PC-3 (cell line): ENCODE measurements around the gene KLKB1. TPM values are rescaled to one million over a fixed set of nuclear protein-coding genes. Genes with fewer than 3 reads are reported as not detected.

Experiments used
- ATAC-seq: fragments of 200-7000 bp; cut with Tn5 transposase; 2 replicates; pipeline ENCODE4 v1.9.1; 2020; ENCODE audit warnings: mild to moderate bottlenecking, moderate library complexity
- BruUV-seq: library from RNA; stranded (reverse); fragments of 400-500 nt; replicated peaks from 2 replicates; lab custom pipeline; 2021; lab: Mats Ljungman, UMichigan
- CTCF ChIA-PET: fragments of 300-600 bp; sonication (Branson Sonifier 250); formaldehyde crosslinking; loops from one replicate; lab custom pipeline; 2022; ENCODE audit warnings: antibody characterized with exemption; lab: Charles Lee
- POLR2A ChIA-PET: fragments of 300-600 bp; sonication (Branson Sonifier 250); formaldehyde crosslinking; loops from one replicate; lab custom pipeline; 2022; ENCODE audit warnings: antibody characterized with exemption; ENCODE audit not compliant: unreplicated experiment; lab: Charles Lee
- DNase-seq: peaks from one replicate; pipeline ENCODE4 v3.0.0-alpha.2; 2015
- H2AFZ ChIP-seq: fragments of 300-600 bp; sonication (generic); 2 replicates; pipeline ENCODE4 v1.6.0; 2016; ENCODE audit warnings: antibody characterized with exemption, low read length
- H3F3A ChIP-seq: fragments of 300-600 bp; sonication (generic); one replicate; pipeline ENCODE4 v1.6.0; 2017; ENCODE audit warnings: antibody characterized with exemption, low read length, control low read depth, mild to moderate bottlenecking; ENCODE audit not compliant: unreplicated experiment
- H3K27ac ChIP-seq: fragments of 300-600 bp; sonication (generic); 2 replicates; pipeline ENCODE4 v1.5.1; 2016; ENCODE audit warnings: mild to moderate bottlenecking, low read length
- H3K27me3 ChIP-seq: fragments of 300-600 bp; sonication (generic); 2 replicates; pipeline ENCODE4 v1.6.1; 2016; ENCODE audit warnings: low read length, mixed read lengths
- H3K36me3 ChIP-seq: fragments of 300-600 bp; sonication (generic); 2 replicates; pipeline ENCODE4 v1.6.1; 2016; ENCODE audit warnings: low read depth, mixed run types, low read length, mixed read lengths
- H3K4me1 ChIP-seq: fragments of 300-600 bp; sonication (generic); 2 replicates; pipeline ENCODE4 v1.5.1; 2016; ENCODE audit warnings: low read length; ENCODE audit not compliant: insufficient read depth
- H3K4me2 ChIP-seq: fragments of 300-600 bp; sonication (generic); 2 replicates; pipeline ENCODE4 v1.6.0; 2016; ENCODE audit warnings: low read length
- H3K4me3 ChIP-seq: fragments of 300-600 bp; sonication (generic); 2 replicates; pipeline ENCODE4 v1.5.1; 2016; ENCODE audit warnings: mild to moderate bottlenecking, low read length, mixed read lengths
- H3K79me2 ChIP-seq: fragments of 300-600 bp; sonication (generic); 2 replicates; pipeline ENCODE4 v1.6.1; 2017; ENCODE audit warnings: low read length, mixed read lengths
- H3K9ac ChIP-seq: fragments of 300-600 bp; sonication (generic); 2 replicates; pipeline ENCODE4 v1.6.0; 2016; ENCODE audit warnings: mild to moderate bottlenecking, low read length
- H3K9me2 ChIP-seq: fragments of 300-600 bp; sonication (generic); replicated peaks from 2 replicates; pipeline ENCODE4 v1.6.1; 2016; ENCODE audit warnings: mixed run types, low read length, mixed read lengths
- H3K9me3 ChIP-seq: fragments of 300-600 bp; sonication (generic); 2 replicates; pipeline ENCODE4 v1.6.1; 2016; ENCODE audit warnings: low read length, mixed read lengths
- H4K20me1 ChIP-seq: fragments of 300-600 bp; sonication (generic); 2 replicates; pipeline ENCODE4 v1.6.1; 2016; ENCODE audit warnings: low read length, mixed read lengths
- EZH2 ChIP-seq: fragments of 300-600 bp; sonication (generic); IDR thresholded peaks from one replicate; pipeline ENCODE4 v1.6.1; 2017; ENCODE audit warnings: antibody characterized with exemption, mild to moderate bottlenecking, low read length; ENCODE audit not compliant: unreplicated experiment
- EZH2phosphoT487 ChIP-seq: fragments of 300-600 bp; sonication (generic); IDR thresholded peaks from 2 replicates; pipeline ENCODE4 v1.6.1; 2018; ENCODE audit warnings: mild to moderate bottlenecking, antibody characterized with exemption, low read length, borderline replicate concordance
- intact Hi-C: fragments of 100-400 bp; cut with micrococcal nuclease; formaldehyde crosslinking; loops from 2 replicates; pipeline ENCODE4 v1.9.0; 2023
- total RNA-seq: library from RNA; depleted of rRNA; stranded (reverse); fragments of >200 nt; gene quantifications from 2 replicates; pipeline ENCODE4 v1.2.3, GENCODE V29; 2014
- TF ChIP-seq, protein P1 (sequence below): fragments of 300-600 bp; sonication (generic); conservative IDR thresholded peaks from 2 replicates; pipeline ENCODE4 v1.5.1; 2017; ENCODE audit warnings: antibody characterized with exemption, low read depth, mild to moderate bottlenecking, low read length

The KLKB1 gene
- total RNA-seq, 1 experiment from 2014 or later, result not detected

DNA sequence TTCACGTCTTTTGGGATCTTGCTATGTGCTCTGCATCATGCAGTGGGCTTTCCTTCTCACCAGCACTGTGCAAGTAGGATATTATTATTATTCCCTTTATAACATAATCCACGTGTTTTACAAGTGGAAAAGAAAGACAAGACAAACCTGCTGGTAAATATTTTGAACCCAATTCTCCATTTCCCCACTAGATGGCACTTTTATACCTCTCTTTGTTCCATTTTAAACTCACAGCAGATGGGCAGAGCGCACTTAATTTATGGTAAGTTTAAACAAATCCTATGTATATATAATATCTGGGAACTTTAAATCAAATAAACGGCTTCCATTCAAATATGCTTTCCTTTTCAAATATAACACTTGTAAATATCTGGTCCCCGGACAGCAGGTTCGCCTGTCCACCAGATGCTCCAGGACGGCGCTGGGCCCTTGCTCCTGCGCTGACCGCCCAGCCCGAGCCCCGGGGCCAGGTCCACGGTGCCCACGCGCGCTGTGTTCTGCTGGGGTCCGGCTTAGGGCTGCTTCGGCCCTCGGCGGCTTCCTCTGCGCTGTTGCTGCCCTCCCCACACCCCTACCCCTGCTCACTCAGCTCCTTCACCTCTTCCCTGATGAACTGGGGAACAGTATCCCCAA is 69.8 kb downstream of the KLKB1 start:
- peak; percentile 64 for DNase-seq
- peaks cover 26% of the 10 kb centered on the region for H3K27me3 ChIP-seq
- H3K36me3 ChIP-seq, result no peaks in the 10 kb centered on the region
- no peak overlapping the region for H3K4me3 ChIP-seq
- H3K27ac ChIP-seq, result no peak overlapping the region
- no TSS peak for BruUV-seq
- no peak overlapping the region for H2AFZ ChIP-seq
- peak; percentile 27; the same call in 1 of the 2 replicates for ATAC-seq
- H3K79me2 ChIP-seq, result no peaks in the 10 kb centered on the region
- no peak overlapping the region for H3K9ac ChIP-seq
- intact Hi-C loops, result loop anchor here (1.0 kb wide), 1 partner anchor 290 kb away; no protein-coding TSS in a partner anchor
- POLR2A ChIA-PET, result no interaction called here
- H3F3A ChIP-seq, result no peaks in the 10 kb centered on the region
- no peaks in the 10 kb centered on the region for H3K9me3 ChIP-seq
- H3K4me1 ChIP-seq, result no peaks in the 10 kb centered on the region
- CTCF ChIA-PET, result no interaction called here
- no peaks in the 10 kb centered on the region for H3K9me2 ChIP-seq
- H4K20me1 ChIP-seq, result no peaks in the 10 kb centered on the region
- TF ChIP-seq EZH2phosphoT487 (no peak), EZH2 (no peak)
- TF ChIP-seq, protein P1, sequence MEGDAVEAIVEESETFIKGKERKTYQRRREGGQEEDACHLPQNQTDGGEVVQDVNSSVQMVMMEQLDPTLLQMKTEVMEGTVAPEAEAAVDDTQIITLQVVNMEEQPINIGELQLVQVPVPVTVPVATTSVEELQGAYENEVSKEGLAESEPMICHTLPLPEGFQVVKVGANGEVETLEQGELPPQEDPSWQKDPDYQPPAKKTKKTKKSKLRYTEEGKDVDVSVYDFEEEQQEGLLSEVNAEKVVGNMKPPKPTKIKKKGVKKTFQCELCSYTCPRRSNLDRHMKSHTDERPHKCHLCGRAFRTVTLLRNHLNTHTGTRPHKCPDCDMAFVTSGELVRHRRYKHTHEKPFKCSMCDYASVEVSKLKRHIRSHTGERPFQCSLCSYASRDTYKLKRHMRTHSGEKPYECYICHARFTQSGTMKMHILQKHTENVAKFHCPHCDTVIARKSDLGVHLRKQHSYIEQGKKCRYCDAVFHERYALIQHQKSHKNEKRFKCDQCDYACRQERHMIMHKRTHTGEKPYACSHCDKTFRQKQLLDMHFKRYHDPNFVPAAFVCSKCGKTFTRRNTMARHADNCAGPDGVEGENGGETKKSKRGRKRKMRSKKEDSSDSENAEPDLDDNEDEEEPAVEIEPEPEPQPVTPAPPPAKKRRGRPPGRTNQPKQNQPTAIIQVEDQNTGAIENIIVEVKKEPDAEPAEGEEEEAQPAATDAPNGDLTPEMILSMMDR, result peak; percentile 69
- no peak overlapping the region for H3K4me2 ChIP-seq

DNA sequence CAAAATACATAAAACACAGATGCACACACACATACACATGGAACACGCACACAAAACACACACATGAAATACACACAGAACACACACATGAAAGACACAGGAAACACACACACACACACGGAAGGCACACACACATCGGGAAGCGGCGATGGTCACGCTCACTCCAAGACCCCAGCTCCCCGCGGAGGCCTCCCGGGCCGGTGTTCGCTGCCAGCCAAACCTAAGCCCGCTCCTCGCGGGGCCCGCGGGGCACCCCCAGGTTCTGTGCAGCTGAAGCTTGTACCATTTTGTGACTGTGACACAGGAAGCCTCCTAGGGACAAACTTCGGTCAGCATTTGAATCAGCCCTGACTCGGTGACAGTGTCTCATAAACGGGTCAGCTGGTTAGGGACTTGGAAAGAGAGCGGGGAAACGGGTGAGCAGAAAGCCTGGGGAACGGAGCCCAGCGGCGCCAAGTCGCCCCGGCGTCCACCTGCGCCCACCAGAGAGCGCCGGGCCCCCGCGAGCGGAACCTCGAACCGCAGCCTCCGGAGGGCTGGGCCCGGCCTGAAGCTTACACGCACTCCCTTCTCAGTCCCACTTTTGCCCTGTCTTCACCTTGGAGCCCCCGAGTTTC is 70.8 kb downstream of the KLKB1 start:
- no peak overlapping the region for H3K27ac ChIP-seq
- H3K9me2 ChIP-seq, result no peaks in the 10 kb centered on the region
- H3K36me3 ChIP-seq, result no peaks in the 10 kb centered on the region
- ChIA-PET POLR2A (no interaction called here), CTCF (no interaction called here)
- no peaks in the 10 kb centered on the region for H4K20me1 ChIP-seq
- no peaks in the 10 kb centered on the region for H3K79me2 ChIP-seq
- H2AFZ ChIP-seq, result no peak overlapping the region
- no peak overlapping the region for H3K4me2 ChIP-seq
- H3K9me3 ChIP-seq, result no peaks in the 10 kb centered on the region
- H3K27me3 ChIP-seq, result peaks cover 26% of the 10 kb centered on the region
- no peaks in the 10 kb centered on the region for H3K4me1 ChIP-seq
- no TSS peak for BruUV-seq
- no peak for ATAC-seq
- intact Hi-C loops, result no loop called here
- DNase-seq, result no peak
- H3K9ac ChIP-seq, result no peak overlapping the region
- H3K4me3 ChIP-seq, result no peak overlapping the region
- H3F3A ChIP-seq, result no peaks in the 10 kb centered on the region
- TF ChIP-seq, protein P1, result no peak
- TF ChIP-seq EZH2phosphoT487 (no peak), EZH2 (no peak)

DNA sequence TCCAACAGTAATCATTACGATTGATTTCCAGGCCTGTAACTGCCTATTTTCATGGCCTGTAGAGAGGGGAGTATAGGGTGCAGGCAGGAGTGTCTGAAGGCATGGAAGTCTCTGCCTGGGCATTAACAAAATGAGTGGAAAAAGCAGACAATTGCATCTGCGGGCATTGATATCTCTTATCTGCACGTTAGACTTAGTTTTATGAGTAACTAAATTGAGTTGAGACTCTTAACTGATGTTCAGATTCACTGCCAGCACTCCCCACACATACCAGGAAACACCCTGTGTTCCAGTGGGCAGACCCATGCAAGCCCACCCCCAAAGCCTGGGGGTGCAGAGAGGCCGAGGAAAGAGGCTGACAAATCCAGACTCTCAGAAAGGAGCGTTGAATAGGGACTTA is 72.0 kb downstream of the KLKB1 start:
- DNase-seq (no peak), ATAC-seq (no peak)
- no peak overlapping the region for H3K4me2 ChIP-seq
- no peaks in the 10 kb centered on the region for H3K36me3 ChIP-seq
- intact Hi-C loops, result no loop called here
- H3F3A ChIP-seq, result no peaks in the 10 kb centered on the region
- ChIA-PET POLR2A (no interaction called here), CTCF (no interaction called here)
- H3K4me3 ChIP-seq, result no peak overlapping the region
- H3K27ac ChIP-seq, result no peak overlapping the region
- H3K9me2 ChIP-seq, result no peaks in the 10 kb centered on the region
- H3K79me2 ChIP-seq, result no peaks in the 10 kb centered on the region
- no peak overlapping the region for H3K9ac ChIP-seq
- no peak overlapping the region for H2AFZ ChIP-seq
- no peaks in the 10 kb centered on the region for H4K20me1 ChIP-seq
- no peaks in the 10 kb centered on the region for H3K4me1 ChIP-seq
- BruUV-seq, result no TSS peak
- TF ChIP-seq EZH2phosphoT487 (no peak), EZH2 (no peak)
- TF ChIP-seq, protein P1, result no peak
- H3K9me3 ChIP-seq, result no peaks in the 10 kb centered on the region
- H3K27me3 ChIP-seq, result peaks cover 17% of the 10 kb centered on the region
